ENCODE measurements around the gene PYDC2.

DNA sequence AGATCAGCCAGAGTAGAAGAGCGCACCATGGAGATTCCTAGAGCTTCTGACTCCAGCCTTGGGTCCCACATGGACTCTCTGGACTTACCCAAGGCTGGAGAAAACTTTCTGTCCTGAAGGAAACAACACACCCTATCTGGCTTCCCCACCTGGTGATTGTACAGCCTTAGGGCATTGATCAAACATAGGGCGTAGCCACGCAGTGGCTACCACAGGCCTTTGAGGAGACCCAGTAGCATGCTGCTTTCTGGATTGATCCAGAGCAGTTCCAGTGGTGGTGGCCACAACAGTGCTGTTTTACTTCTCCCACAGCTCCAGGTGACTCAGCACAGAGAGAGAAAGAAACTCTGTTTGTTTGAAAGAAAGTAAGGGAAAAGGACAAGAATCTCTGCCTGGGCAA, 23.5 kb downstream of the PYDC2 start:
- TF ChIP-seq, protein P1, sequence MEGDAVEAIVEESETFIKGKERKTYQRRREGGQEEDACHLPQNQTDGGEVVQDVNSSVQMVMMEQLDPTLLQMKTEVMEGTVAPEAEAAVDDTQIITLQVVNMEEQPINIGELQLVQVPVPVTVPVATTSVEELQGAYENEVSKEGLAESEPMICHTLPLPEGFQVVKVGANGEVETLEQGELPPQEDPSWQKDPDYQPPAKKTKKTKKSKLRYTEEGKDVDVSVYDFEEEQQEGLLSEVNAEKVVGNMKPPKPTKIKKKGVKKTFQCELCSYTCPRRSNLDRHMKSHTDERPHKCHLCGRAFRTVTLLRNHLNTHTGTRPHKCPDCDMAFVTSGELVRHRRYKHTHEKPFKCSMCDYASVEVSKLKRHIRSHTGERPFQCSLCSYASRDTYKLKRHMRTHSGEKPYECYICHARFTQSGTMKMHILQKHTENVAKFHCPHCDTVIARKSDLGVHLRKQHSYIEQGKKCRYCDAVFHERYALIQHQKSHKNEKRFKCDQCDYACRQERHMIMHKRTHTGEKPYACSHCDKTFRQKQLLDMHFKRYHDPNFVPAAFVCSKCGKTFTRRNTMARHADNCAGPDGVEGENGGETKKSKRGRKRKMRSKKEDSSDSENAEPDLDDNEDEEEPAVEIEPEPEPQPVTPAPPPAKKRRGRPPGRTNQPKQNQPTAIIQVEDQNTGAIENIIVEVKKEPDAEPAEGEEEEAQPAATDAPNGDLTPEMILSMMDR (IDR thresholded peaks at IDR 0.05), result no peak
- no peak for TF ChIP-seq POLR2A (IDR thresholded peaks at IDR 0.05)

Data from adrenal gland (tissue), 5 donors.